BLaER1 treated with 17β-estradiol and CSF1 and Interleukin-3, amounts not matched to agents 10 nM and 100 nM (cell line): ENCODE measurements around the gene CABP4.

Experiments
- H3K27ac ChIP-seq, 11 experiments: shearing (Covaris generic); formaldehyde crosslinking; 2 replicates each; pipeline ENCODE4 v1.8.1; 2022
- H3K27me3 ChIP-seq, 11 experiments: shearing (Covaris generic); formaldehyde crosslinking; 2 replicates each; pipeline ENCODE4 v1.8.1; 2022
- H3K36me3 ChIP-seq, 11 experiments: shearing (Covaris generic); formaldehyde crosslinking; 2 replicates each; pipeline ENCODE4 v1.8.1; 2022
- H3K4me1 ChIP-seq, 10 experiments: shearing (Covaris generic); formaldehyde crosslinking; 2 replicates each; pipeline ENCODE4 v1.8.1; 2022
- H3K4me2 ChIP-seq, 11 experiments: shearing (Covaris generic); formaldehyde crosslinking; 2 replicates each; pipeline ENCODE4 v1.8.1; 2022
- H3K4me3 ChIP-seq, 10 experiments: shearing (Covaris generic); formaldehyde crosslinking; 2 replicates each; pipeline ENCODE4 v1.8.1; 2022
- H3K9ac ChIP-seq, 11 experiments: shearing (Covaris generic); formaldehyde crosslinking; 2 replicates each; pipeline ENCODE4 v1.8.1; 2022
- H3K9me3 ChIP-seq, 11 experiments: shearing (Covaris generic); formaldehyde crosslinking; replicated peaks in 1 of 11; 2 replicates each; pipeline ENCODE4 v1.8.1; 2022
- H4K20me1 ChIP-seq, 11 experiments: shearing (Covaris generic); formaldehyde crosslinking; 2 replicates each; pipeline ENCODE4 v1.8.1; 2022
- Cebpa-rat ChIP-seq, 11 experiments: shearing (Covaris generic); IDR thresholded peaks; 2 replicates each; pipeline ENCODE4 v1.8.1; 2022

Gene CABP4

DNA sequence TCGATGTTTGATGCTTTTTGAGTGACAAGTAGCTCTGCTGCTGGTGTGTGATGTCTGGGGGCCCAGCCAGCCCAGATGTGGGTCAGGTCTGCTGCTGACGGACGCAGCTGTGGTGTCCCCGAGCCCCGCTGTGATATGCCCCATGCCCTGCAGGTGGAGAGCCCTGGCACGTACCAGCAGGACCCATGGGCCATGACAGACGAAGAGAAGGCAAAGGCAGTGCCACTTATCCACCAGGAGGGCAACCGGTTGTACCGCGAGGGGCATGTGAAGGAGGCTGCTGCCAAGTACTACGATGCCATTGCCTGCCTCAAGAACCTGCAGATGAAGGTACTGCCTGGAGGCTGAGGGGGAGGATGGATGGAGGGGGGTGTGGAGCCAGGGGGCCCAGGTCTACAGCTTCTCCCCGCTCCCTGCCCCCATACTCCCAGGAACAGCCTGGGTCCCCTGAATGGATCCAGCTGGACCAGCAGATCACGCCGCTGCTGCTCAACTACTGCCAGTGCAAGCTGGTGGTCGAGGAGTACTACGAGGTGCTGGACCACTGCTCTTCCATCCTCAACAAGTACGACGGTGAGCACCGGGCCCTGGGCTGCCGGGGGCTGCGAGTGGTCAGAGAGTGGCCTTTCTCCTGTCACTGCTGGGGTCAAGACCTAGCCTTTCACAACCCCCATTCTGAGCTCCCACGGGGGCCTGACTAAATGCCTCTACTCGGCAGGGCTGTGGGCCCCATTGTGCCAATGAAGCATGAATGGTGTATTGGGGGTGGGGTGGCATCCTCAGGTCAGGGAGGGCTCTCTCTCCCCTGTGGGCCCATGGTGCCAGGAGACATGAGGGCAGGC lies 35.0 kb downstream of the CABP4 start:
- Histone ChIP-seq H3K27ac (no peak overlapping the region), H3K4me3 (no peak overlapping the region), H3K4me2 (no peak overlapping the region), H3K4me1 (peaks cover 16 to 25% (median 19%) of the 10 kb centered on the region in 10 experiments), H3K9me3 (no peaks in the 10 kb centered on the region), H4K20me1 (peaks cover 24 to 98% (median 77%) of the 10 kb centered on the region in 11 experiments; a peak in 21 of 22 replicates), H3K36me3 (peaks cover 73 to 91% (median 83%) of the 10 kb centered on the region in 11 experiments), H3K27me3 (no peaks in the 10 kb centered on the region), H3K9ac (no peak overlapping the region)
- no peak for TF ChIP-seq Cebpa-rat (IDR thresholded peaks at IDR 0.05)

DNA sequence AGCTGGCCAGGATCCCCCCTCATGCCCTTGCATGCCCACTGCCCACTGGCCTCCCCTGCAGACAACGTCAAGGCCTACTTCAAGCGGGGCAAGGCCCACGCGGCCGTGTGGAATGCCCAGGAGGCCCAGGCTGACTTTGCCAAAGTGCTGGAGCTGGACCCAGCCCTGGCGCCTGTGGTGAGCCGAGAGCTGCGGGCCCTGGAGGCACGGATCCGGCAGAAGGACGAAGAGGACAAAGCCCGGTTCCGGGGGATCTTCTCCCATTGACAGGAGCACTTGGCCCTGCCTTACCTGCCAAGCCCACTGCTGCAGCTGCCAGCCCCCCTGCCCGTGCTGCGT lies 35.5 kb downstream of the CABP4 start:
- Histone ChIP-seq H4K20me1 (peaks cover 19 to 98% (median 72%) of the 10 kb centered on the region in 11 experiments; a peak in 21 of 22 replicates), H3K4me2 (no peak overlapping the region), H3K9me3 (no peaks in the 10 kb centered on the region), H3K9ac (peak overlapping the region in 1 of 11 experiments; percentile 8; a peak in 1 of 22 replicates), H3K4me3 (no peak overlapping the region), H3K27ac (no peak overlapping the region), H3K4me1 (peaks cover 10 to 19% (median 13%) of the 10 kb centered on the region in 10 experiments), H3K27me3 (no peaks in the 10 kb centered on the region), H3K36me3 (peaks cover 78 to 96% (median 89%) of the 10 kb centered on the region in 11 experiments)
- TF ChIP-seq Cebpa-rat (IDR thresholded peaks at IDR 0.05): no peak

DNA sequence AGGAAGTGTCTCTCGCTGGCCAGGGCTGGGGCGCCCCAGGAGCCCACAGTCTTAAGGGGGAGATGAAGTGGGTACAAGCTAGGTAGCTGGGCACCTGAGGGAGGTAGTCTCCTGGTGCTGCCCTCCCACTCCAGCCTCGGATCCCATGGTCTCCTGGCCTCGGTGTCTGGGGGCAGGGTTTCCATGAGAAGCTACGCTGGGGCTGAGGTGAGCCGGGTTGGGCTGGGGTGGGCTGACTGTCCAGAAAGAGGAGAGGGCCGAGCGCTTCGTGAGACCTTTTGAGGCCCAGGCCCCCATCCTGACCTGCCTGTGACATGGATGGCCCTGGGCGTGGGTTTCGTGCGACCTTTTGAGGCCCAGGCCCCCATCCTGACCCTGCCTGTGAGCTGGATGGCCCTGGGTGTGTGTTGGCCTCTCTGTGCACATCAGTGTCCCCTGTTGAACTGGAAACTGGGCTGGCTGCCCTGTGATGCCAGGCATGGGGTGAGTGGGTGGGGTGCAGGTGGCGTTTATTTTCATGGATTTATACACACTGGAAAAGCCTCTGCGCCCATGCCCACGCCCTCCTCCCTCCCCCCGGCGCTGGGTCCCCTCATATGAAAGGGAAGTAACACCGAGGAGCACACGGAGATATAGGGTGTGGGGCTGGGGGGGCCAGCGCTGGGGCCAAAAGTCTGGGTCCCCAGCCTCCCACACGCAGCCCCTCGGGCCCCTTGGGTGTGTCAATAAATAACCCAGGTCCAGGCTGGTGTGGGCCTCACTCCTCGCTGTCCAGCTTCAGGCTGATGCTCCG lies 36.3 kb downstream of the CABP4 start:
- peak overlapping the region in 1 of 11 experiments; percentile 14; a peak in 1 of 22 replicates for H3K27ac ChIP-seq
- H3K4me3 ChIP-seq: no peak overlapping the region
- peaks cover 83 to 98% (median 93%) of the 10 kb centered on the region in 11 experiments for H3K36me3 ChIP-seq
- no peak overlapping the region for H3K4me2 ChIP-seq
- no peak for TF ChIP-seq Cebpa-rat (IDR thresholded peaks at IDR 0.05)
- H3K9ac ChIP-seq: peak overlapping the region in 1 of 11 experiments; percentile 8; a peak in 1 of 22 replicates
- peaks cover 11 to 98% (median 64%) of the 10 kb centered on the region in 11 experiments; a peak in 20 of 22 replicates for H4K20me1 ChIP-seq
- peaks cover 2 to 11% (median 6%) of the 10 kb centered on the region in 10 experiments; a peak in 19 of 20 replicates for H3K4me1 ChIP-seq
- no peaks in the 10 kb centered on the region for H3K9me3 ChIP-seq
- H3K27me3 ChIP-seq: no peaks in the 10 kb centered on the region

DNA sequence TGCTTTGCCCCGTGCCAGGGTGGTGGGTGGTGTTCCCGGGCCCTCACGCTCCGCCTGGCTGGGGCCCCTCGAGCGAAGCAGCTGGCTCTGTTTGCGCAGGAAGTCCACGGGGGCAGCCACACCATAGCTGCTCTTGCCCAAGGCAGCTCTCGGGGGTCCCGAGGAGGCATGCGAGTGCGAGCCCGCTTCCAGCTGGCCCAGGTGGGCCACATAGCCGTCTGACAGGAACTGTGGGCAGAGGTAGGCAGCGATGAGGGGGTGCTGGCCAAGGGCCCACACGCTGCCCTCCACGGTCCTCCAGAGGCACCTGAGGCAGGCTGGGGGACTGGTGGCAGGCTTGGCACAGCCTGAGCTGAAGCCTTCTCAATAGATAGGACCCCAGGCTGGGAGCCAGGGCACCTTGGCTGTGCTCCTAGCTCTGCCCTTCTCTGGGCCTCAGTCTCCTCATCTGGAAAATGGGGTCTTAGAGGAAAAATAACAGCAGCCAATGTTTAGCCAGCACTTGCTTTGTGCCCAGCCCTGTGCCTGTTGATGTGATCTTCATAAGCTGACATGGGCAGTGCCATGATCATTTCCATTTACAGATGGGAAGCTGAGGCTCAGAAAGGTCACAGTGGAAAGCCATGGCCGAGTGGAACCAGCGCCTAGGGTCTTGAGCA lies 37.0 kb downstream of the CABP4 start:
- no peak overlapping the region for H3K4me2 ChIP-seq
- no peak overlapping the region for H3K4me3 ChIP-seq
- H3K27me3 ChIP-seq: no peaks in the 10 kb centered on the region
- H4K20me1 ChIP-seq: peaks cover 5 to 98% (median 57%) of the 10 kb centered on the region in 11 experiments; a peak in 20 of 22 replicates
- no peak overlapping the region for H3K9ac ChIP-seq
- peak overlapping the region in 1 of 11 experiments; percentile 14; a peak in 1 of 22 replicates for H3K27ac ChIP-seq
- no peaks in the 10 kb centered on the region for H3K9me3 ChIP-seq
- no peak for TF ChIP-seq Cebpa-rat (IDR thresholded peaks at IDR 0.05)
- peaks cover 0 to 8% (median 0%) of the 10 kb centered on the region in 10 experiments; a peak in 5 of 20 replicates for H3K4me1 ChIP-seq
- H3K36me3 ChIP-seq: peaks cover 76 to 98% (median 93%) of the 10 kb centered on the region in 11 experiments

DNA sequence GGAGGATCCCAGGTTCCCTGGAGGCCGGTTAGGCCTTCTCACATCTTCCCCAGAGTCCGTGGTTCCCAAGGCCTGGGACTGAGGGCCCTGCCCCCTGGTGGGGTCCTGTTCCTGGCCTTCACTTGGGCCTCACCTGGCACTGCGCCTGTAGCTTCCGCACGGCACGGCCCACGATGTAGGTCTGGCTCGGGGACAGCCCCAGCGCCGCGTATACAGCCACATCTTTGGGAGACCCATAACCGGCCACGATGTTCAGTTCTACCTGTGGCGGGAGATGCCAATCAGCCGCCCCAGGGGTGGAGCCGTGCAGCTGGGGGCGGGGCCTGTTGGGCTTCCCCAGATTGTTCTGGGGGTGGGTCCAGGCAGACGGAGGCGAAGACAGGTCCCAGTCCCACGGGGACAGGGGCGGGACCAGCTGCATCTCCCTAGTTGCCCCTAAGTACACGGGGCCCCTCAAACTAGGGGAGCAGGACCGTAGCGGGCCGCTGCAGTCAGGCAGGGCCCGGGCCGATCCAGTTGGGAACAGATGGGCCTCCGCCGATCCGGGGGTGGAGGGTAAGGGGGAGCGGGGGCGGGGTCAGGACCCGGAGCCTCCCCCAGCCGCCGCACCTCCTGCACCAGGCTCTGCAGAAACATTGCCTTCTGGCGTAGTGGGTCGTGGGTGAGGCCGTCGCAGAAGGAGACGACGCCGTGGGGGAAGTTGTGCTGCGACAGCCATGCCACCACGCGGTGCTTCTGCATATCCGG lies 37.8 kb downstream of the CABP4 start:
- H3K4me1 ChIP-seq: peaks cover 0 to 11% (median 0%) of the 10 kb centered on the region in 10 experiments; a peak in 4 of 20 replicates
- no peak overlapping the region for H3K4me3 ChIP-seq
- no peaks in the 10 kb centered on the region for H3K27me3 ChIP-seq
- H3K27ac ChIP-seq: no peak overlapping the region
- no peak overlapping the region for H3K9ac ChIP-seq
- H4K20me1 ChIP-seq: peaks cover 0 to 98% (median 50%) of the 10 kb centered on the region in 11 experiments; a peak in 20 of 22 replicates
- H3K36me3 ChIP-seq: peaks cover 68 to 98% (median 93%) of the 10 kb centered on the region in 11 experiments
- H3K9me3 ChIP-seq: no peaks in the 10 kb centered on the region
- H3K4me2 ChIP-seq: no peak overlapping the region
- TF ChIP-seq Cebpa-rat (IDR thresholded peaks at IDR 0.05): no peak

DNA sequence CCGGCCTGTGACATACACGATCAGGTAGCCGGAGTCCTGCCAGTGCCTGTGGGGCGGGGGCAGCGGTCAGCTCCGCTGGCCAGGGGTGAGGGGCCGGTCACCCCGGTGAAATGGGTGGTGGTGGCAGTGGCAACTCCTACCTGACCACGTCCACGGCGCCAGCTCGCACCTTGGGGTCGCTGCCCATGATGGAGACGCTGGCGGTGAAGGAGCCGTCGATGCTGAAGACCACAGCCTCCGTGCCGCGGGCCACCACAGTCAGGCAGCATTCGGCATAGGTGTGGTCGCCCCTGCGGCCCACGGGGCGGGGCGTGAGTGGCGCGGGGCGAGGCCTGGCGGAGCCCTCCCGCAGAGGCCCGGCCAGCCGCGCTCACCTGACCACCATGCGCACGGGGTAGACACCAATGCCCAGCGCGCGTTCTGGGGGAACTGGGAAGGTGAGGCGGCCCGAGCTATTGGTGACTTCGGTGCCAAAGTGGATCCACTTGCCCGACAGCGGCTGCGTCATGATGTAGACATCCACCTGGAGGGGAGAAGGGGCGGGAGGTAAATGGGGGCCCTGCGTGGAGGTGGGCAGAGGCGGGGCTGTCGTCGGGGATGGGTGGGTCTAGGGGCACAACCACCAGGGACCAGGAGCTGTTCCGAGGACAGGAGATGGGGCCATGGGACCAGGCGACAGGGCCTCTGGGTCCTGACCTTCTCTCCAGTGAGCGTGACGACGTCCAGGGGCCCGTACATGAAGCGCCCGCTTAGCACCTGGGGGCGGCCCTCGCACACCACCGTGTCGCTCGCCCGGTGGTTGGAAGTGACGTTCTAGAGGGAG lies 38.6 kb downstream of the CABP4 start:
- Histone ChIP-seq H3K4me2 (no peak overlapping the region), H3K36me3 (peaks cover 67 to 98% (median 93%) of the 10 kb centered on the region in 11 experiments), H3K27ac (no peak overlapping the region), H3K4me1 (peaks cover 0 to 11% (median 0%) of the 10 kb centered on the region in 10 experiments; a peak in 4 of 20 replicates), H3K9me3 (no peaks in the 10 kb centered on the region), H3K9ac (no peak overlapping the region), H3K27me3 (no peaks in the 10 kb centered on the region), H4K20me1 (peaks cover 0 to 98% (median 43%) of the 10 kb centered on the region in 11 experiments; a peak in 20 of 22 replicates), H3K4me3 (no peak overlapping the region)
- no peak for TF ChIP-seq Cebpa-rat (IDR thresholded peaks at IDR 0.05)

DNA sequence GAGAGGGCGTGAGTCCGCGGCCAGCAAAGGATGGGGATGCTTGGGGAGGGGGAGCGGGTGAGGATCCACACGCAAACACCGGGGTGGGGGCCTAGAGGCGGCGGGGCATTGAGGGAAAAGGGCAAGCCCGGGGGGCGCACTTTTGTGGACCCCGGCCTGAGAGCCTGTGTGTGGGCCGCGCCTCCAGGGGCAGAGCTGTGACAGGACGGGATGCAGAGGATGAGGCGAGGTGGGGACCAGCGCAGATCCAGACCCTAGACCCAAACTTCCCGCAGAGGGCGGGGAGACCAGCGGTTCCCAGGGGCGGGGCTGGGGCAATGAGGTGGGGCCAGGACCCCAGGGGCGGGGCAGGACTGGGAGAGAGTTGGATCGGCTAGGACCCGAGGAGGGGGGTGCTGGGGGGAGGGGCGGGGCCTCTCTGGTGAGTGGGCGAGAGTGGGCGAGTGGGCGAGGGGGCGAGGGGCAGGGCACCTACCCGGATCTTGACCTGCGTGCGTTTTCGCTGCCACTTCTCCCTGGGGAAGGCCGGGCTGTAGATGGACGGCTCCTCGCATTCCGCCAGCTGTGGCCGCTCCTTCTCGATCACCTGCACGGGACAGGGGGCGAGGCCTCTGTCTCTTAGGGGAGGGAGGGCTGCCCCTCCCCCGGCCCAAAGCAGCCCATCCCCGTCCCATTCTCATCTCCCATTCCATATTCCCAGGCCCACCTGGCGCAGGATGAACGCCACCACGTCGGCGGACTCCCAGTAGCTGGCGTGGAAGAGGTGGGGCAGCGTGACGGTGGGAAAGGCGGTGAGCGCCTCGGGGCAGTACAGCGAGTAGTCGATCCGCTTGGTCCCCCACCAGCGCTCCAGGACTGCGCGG lies 39.4 kb downstream of the CABP4 start:
- H3K4me1 ChIP-seq: peaks cover 0 to 11% (median 0%) of the 10 kb centered on the region in 10 experiments; a peak in 4 of 20 replicates
- peaks cover 59 to 97% (median 89%) of the 10 kb centered on the region in 11 experiments for H3K36me3 ChIP-seq
- H3K9ac ChIP-seq: no peak overlapping the region
- no peak overlapping the region for H3K4me2 ChIP-seq
- H3K4me3 ChIP-seq: no peak overlapping the region
- TF ChIP-seq Cebpa-rat (IDR thresholded peaks at IDR 0.05): no peak
- H3K9me3 ChIP-seq: peaks cover 0 to under 1% (median 0%) of the 10 kb centered on the region in 11 experiments; a peak in 1 of 22 replicates
- H3K27ac ChIP-seq: no peak overlapping the region
- H3K27me3 ChIP-seq: no peaks in the 10 kb centered on the region
- peaks cover 0 to 92% (median 34%) of the 10 kb centered on the region in 11 experiments; a peak in 19 of 22 replicates for H4K20me1 ChIP-seq
